Measurements from ENCODE around the gene GAD2. TPM values are rescaled to one million over a fixed set of nuclear protein-coding genes. Genes with fewer than 3 reads are reported as not detected.

Gene GAD2
- polyA plus RNA-seq, 1 experiment = not detected

- no peaks in the 10 kb centered on the region for H3K36me3 ChIP-seq (ENCODE audit: control insufficient read depth, insufficient read depth, low read length)
- CTCF ChIA-PET = interaction anchor here (1.0 kb wide), 1 partner anchor 20 kb away, joined by 5 read pairs; no protein-coding TSS in a partner anchor
- no peaks in the 10 kb centered on the region for H3K27me3 ChIP-seq (ENCODE audit: control insufficient read depth, insufficient read depth, low read length)
- no peak for TF ChIP-seq CTCF (IDR thresholded peaks at IDR 0.05; ENCODE audit: insufficient read depth, low read depth, low read length)
- POLR2A ChIA-PET = no interaction called here
- H3K4me3 ChIP-seq (ENCODE audit: low read depth, low read length) = no peak overlapping the region
- no peak for DNase-seq (ENCODE audit: low read depth)
Observed at GRCh38 chr10:26194275-26194674, 22.3 kb upstream of the GAD2 start.

GRCh38 chr10:26197248-26197647 is 19.3 kb upstream of the GAD2 start:
- Histone ChIP-seq H3K4me3 (ENCODE audit: low read depth, low read length) (no peak overlapping the region), H3K27me3 (ENCODE audit: control insufficient read depth, insufficient read depth, low read length) (no peaks in the 10 kb centered on the region), H3K36me3 (ENCODE audit: control insufficient read depth, insufficient read depth, low read length) (no peaks in the 10 kb centered on the region)
- ChIA-PET POLR2A (no interaction called here), CTCF (no interaction called here)
- no peak for TF ChIP-seq CTCF (IDR thresholded peaks at IDR 0.05; ENCODE audit: insufficient read depth, low read depth, low read length)
- DNase-seq (ENCODE audit: low read depth) = no peak

DNA sequence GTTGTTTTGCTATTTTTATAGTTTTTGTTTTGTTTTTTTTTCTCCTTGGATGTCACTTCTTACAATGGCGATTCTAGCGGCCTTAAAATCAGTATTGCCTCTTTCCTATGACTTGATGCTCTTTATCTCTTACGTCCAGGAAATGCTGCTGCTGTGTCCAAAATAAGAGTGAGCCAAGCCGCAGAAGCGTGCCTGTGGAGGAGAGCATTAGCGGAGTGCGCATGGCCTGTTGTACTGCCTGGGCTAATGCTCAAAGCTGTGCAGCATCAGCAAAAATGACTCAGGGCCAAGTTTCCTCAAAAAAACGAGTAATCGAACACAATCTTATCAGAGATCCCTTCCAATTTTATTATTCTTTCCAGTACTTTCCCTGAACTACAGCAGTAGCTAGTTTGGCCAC is 18.5 kb upstream of the GAD2 start:
- DNase-seq (ENCODE audit: low read depth) = no peak
- ChIA-PET POLR2A (no interaction called here), CTCF (no interaction called here)
- Histone ChIP-seq H3K4me3 (ENCODE audit: low read depth, low read length) (no peak overlapping the region), H3K36me3 (ENCODE audit: control insufficient read depth, insufficient read depth, low read length) (no peaks in the 10 kb centered on the region), H3K27me3 (ENCODE audit: control insufficient read depth, insufficient read depth, low read length) (no peaks in the 10 kb centered on the region)
- TF ChIP-seq CTCF (IDR thresholded peaks at IDR 0.05; ENCODE audit: insufficient read depth, low read depth, low read length) = no peak

GRCh38 chr10:26199841-26200240 is 16.7 kb upstream of the GAD2 start:
- TF ChIP-seq CTCF (IDR thresholded peaks at IDR 0.05; ENCODE audit: insufficient read depth, low read depth, low read length) = no peak
- no peak for DNase-seq (ENCODE audit: low read depth)
- no peaks in the 10 kb centered on the region for H3K27me3 ChIP-seq (ENCODE audit: control insufficient read depth, insufficient read depth, low read length)
- no peak overlapping the region for H3K4me3 ChIP-seq (ENCODE audit: low read depth, low read length)
- H3K36me3 ChIP-seq (ENCODE audit: control insufficient read depth, insufficient read depth, low read length) = no peaks in the 10 kb centered on the region
- ChIA-PET POLR2A (no interaction called here), CTCF (no interaction called here)

DNA sequence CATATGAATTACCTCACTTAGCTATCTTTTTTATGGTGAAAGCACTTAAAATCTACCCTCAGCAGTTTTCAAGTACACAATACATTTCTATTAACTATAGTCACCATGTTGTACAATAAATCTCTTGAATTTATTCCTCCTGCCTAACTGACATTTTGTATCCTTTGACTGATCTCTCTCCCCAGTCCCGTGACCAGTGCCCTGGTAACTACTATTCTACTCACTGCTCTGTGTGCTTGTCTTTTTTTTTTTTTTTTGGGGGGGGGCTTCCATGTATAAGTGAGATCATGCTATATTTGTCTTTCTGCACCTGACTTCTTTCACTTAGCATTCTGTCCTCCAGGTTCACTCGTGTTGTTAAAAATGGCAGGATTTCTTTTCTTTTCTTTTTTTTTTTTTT is 11.4 kb upstream of the GAD2 start:
- POLR2A ChIA-PET = no interaction called here
- CTCF ChIA-PET = no interaction called here
- no peak overlapping the region for H3K4me3 ChIP-seq (ENCODE audit: low read depth, low read length)
- H3K27me3 ChIP-seq (ENCODE audit: control insufficient read depth, insufficient read depth, low read length) = no peaks in the 10 kb centered on the region
- H3K36me3 ChIP-seq (ENCODE audit: control insufficient read depth, insufficient read depth, low read length) = no peaks in the 10 kb centered on the region
- no peak for TF ChIP-seq CTCF (IDR thresholded peaks at IDR 0.05; ENCODE audit: insufficient read depth, low read depth, low read length)
- DNase-seq (ENCODE audit: low read depth) = no peak

Measured in BJ (cell line).